DOHH2 (cell line): Measurements from ENCODE around the gene ZNF468.

Experiments used
- H3F3A ChIP-seq: fragments of 200-600 bp; sonication (generic), shearing (Covaris generic); 2 replicates; pipeline ENCODE4 v1.6.0; 2016; ENCODE audit warnings: antibody characterized with exemption, mild to moderate bottlenecking; ENCODE audit not compliant: control insufficient read depth, insufficient read depth
- H3K27ac ChIP-seq: fragments of 200-600 bp; sonication (generic); 2 replicates; pipeline ENCODE4 v1.5.1; 2014; ENCODE audit warnings: low read depth, mild to moderate bottlenecking, low read length, moderate library complexity
- H3K27me3 ChIP-seq: fragments of 200-600 bp; sonication (generic); 2 replicates; pipeline ENCODE4 v1.6.1; 2014; ENCODE audit warnings: mild to moderate bottlenecking, low read length, mixed read lengths; ENCODE audit not compliant: control insufficient read depth
- H3K36me3 ChIP-seq: fragments of 200-600 bp; sonication (generic); 2 replicates; pipeline ENCODE4 v1.6.1; 2014; ENCODE audit warnings: mild to moderate bottlenecking, low read length, moderate library complexity, mixed read lengths; ENCODE audit not compliant: control insufficient read depth
- H3K4me1 ChIP-seq: fragments of 200-600 bp; sonication (generic); 2 replicates; pipeline ENCODE4 v1.6.1; 2014; ENCODE audit warnings: mild to moderate bottlenecking, low read length, mixed read lengths; ENCODE audit not compliant: control insufficient read depth
- H3K4me2 ChIP-seq: fragments of 200-600 bp; sonication (generic); 2 replicates; pipeline ENCODE4 v1.6.0; 2014; ENCODE audit warnings: mild to moderate bottlenecking, low read length, moderate library complexity
- H3K4me3 ChIP-seq: fragments of 200-600 bp; sonication (generic); 2 replicates; pipeline ENCODE4 v1.5.1; 2014; ENCODE audit warnings: mild to moderate bottlenecking, low read length, mixed read lengths
- H3K79me2 ChIP-seq: fragments of 200-600 bp; sonication (generic); 2 replicates; pipeline ENCODE4 v1.6.1; 2014; ENCODE audit warnings: mild to moderate bottlenecking, low read length, mixed read lengths; ENCODE audit not compliant: control insufficient read depth
- H3K9me2 ChIP-seq: fragments of 200-600 bp; sonication (generic); replicated peaks from 2 replicates; pipeline ENCODE4 v1.6.1; 2014; ENCODE audit warnings: mild to moderate bottlenecking, low read length, mixed read lengths; ENCODE audit not compliant: control insufficient read depth
- H3K9me3 ChIP-seq: fragments of 200-600 bp; sonication (generic); 2 replicates; pipeline ENCODE4 v1.6.1; 2014; ENCODE audit warnings: antibody characterized with exemption, low read length, mixed read lengths; ENCODE audit not compliant: control insufficient read depth, insufficient read depth
- H4K20me1 ChIP-seq: fragments of 200-600 bp; sonication (generic); 2 replicates; pipeline ENCODE4 v1.6.0; 2014; ENCODE audit warnings: low read depth, mild to moderate bottlenecking, antibody characterized with exemption, low read length, moderate library complexity; ENCODE audit not compliant: control insufficient read depth, insufficient read depth
- CTCF ChIP-seq: fragments of 200-600 bp; sonication (generic); IDR thresholded peaks from one replicate; pipeline ENCODE4 v1.5.1; 2014; ENCODE audit warnings: antibody characterized with exemption, mild to moderate bottlenecking, low read depth, low read length; ENCODE audit not compliant: poor library complexity, severe bottlenecking
- EZH2phosphoT487 ChIP-seq: fragments of 200-600 bp; sonication (generic); IDR thresholded peaks from 2 replicates; pipeline ENCODE4 v1.6.1; 2017; ENCODE audit warnings: borderline replicate concordance, mild to moderate bottlenecking, antibody characterized with exemption, low read length, moderate library complexity, mixed read lengths

ZNF468 gene

GRCh38 chr19:52898101-52898500, 40.7 kb upstream of the ZNF468 start:
- Histone ChIP-seq H3K4me2 (peak overlapping the region; percentile 84), H4K20me1 (no peaks in the 10 kb centered on the region), H3K36me3 (peaks cover 12% of the 10 kb centered on the region), H3F3A (no peaks in the 10 kb centered on the region), H3K4me3 (peak overlapping the region; percentile 89), H3K9me3 (no peaks in the 10 kb centered on the region; the same call in 1 of the 2 replicates), H3K9me2 (no peaks in the 10 kb centered on the region), H3K4me1 (peaks cover 11% of the 10 kb centered on the region), H3K79me2 (peaks cover 39% of the 10 kb centered on the region), H3K27ac (no peak overlapping the region), H3K27me3 (no peaks in the 10 kb centered on the region)
- TF ChIP-seq CTCF: no peak
- TF ChIP-seq EZH2phosphoT487: no peak

DNA sequence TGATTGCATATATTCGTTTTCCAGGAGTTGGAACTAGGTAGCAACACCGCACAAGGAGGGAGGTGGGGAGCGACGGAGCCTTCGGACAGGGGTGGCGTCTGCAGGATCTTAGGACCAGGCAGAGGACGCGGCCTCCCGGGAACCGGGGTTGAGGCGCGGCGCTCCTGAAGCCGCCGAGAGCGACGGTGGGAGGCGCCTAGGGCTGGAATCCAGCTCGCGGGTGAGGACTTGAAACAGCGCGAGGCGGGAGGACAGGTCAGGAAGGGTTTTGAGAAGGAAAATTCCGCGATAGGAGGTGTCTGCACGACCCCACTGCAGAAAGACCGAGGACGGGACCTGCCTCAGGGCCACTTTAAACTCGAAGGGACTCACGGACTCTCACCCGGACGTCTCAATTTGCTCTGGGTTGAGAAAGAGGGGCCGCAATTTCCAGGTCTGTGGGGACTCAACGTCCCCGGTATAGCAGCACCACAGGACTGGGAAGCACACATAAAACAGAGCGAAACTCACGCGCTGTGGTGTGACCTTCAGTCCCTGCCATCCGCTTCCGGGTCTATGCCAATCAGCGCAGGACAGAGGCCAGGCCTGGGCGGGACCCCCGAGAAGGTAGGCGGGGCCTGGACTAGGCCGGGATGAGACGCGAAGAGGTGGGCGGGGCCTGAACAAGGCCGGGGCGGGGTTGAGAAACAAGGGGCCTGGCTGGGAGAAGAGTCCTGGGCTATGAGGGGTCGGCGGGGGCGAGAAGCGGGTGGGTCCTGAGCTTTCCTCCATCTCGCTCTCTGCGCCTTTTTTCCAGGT, 39.9 kb upstream of the ZNF468 start, which contains the start of gene ZNF320:
TSS of gene ZNF320 (minus strand) at position 498 of the 798 bp plus-strand sequence. CDS start 7,380 bp downstream, outside the sequence.
- Histone ChIP-seq H3K79me2 (peaks cover 39% of the 10 kb centered on the region), H3K4me1 (peaks cover 11% of the 10 kb centered on the region), H3F3A (no peaks in the 10 kb centered on the region), H3K27me3 (no peaks in the 10 kb centered on the region), H3K4me3 (peak within 1 kb of the TSS; percentile 89), H3K27ac (peak within 1 kb of the TSS; percentile 66), H3K36me3 (peaks cover 12% of the 10 kb centered on the region), H3K9me3 (no peaks in the 10 kb centered on the region; the same call in 1 of the 2 replicates), H4K20me1 (no peaks in the 10 kb centered on the region), H3K4me2 (peak within 1 kb of the TSS; percentile 84), H3K9me2 (no peaks in the 10 kb centered on the region)
- TF ChIP-seq EZH2phosphoT487 (no peak), CTCF (no peak)

DNA sequence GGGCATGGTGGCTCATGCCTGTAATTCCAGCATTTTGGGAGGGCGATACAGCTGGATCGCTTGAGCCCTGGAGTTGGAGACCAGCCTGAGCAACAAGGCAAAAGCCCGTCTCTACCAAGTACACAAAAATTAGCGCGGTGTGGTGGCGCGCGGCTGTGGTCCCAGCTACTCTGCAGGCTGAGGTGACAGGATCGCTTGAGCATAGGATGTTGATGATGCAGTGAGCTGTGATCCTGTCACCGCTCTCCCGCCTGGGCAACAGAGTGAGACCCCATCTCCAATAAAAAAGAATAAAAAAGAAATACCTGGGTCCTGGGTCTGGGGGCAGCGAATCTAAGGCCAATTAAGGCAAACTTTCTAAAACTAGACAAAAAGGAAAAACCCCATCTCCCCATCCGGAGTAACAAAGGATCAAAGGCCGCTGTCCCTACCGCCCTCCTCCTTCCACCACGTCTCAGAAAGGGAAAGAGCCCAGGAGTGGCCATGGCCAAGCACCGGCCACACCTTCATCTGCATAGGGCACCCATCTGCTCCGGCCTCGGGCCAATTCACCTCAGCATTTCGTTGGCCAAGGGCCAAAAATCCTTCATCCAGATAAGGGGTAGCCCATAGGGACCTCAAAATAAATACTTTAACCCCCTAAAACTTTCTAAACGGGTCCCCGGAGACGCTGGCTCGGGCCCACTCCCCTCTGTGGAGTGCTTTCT, 39.2 kb upstream of the ZNF468 start:
- H3K4me1 ChIP-seq: peaks cover 11% of the 10 kb centered on the region
- H3K4me2 ChIP-seq: peak overlapping the region; percentile 84
- peak overlapping the region; percentile 89 for H3K4me3 ChIP-seq
- H3K27ac ChIP-seq: peak overlapping the region; percentile 66
- no peaks in the 10 kb centered on the region for H3F3A ChIP-seq
- H3K27me3 ChIP-seq: no peaks in the 10 kb centered on the region
- no peaks in the 10 kb centered on the region; the same call in 1 of the 2 replicates for H3K9me3 ChIP-seq
- peaks cover 39% of the 10 kb centered on the region for H3K79me2 ChIP-seq
- TF ChIP-seq CTCF (no peak), EZH2phosphoT487 (no peak)
- H4K20me1 ChIP-seq: no peaks in the 10 kb centered on the region
- no peaks in the 10 kb centered on the region for H3K9me2 ChIP-seq
- peaks cover 12% of the 10 kb centered on the region for H3K36me3 ChIP-seq
